ENCODE results near the gene IFNAR1.

DNA sequence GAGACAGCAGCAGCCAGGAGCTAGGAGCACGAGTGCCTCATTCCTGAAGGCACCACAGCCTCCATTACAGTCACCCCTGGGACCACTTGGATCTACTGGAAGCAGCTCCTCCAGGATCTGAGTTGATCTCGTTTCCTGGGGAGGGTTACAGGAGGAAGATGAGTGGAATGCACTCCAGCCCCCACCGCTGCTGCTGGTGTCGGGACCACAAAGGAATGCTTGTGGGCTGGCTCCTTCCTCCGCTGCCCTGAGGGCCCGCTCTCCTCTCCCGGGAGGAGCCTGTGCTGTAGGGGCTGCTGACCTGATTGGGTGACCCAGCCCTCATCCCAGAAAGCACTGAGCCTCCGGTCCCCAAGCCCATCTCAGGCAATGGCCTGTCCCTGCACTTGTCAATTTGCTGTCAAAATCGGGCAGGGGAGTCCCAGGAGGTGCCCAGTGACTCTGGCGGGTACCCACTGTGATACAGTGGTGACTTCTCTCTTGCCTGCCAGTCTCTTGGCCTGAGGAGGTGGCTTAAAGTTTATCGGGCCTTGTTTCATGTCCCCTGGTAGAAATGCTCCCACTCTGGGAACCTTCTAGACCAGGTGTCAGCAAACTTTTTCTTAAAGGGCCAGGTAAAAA is 35.5 kb upstream of the IFNAR1 start:
- TF ChIP-seq MAZ (IDR thresholded peaks at IDR 0.05; ENCODE audit: borderline replicate concordance, low read depth, low read length) = no peak
- TF ChIP-seq, protein P1, sequence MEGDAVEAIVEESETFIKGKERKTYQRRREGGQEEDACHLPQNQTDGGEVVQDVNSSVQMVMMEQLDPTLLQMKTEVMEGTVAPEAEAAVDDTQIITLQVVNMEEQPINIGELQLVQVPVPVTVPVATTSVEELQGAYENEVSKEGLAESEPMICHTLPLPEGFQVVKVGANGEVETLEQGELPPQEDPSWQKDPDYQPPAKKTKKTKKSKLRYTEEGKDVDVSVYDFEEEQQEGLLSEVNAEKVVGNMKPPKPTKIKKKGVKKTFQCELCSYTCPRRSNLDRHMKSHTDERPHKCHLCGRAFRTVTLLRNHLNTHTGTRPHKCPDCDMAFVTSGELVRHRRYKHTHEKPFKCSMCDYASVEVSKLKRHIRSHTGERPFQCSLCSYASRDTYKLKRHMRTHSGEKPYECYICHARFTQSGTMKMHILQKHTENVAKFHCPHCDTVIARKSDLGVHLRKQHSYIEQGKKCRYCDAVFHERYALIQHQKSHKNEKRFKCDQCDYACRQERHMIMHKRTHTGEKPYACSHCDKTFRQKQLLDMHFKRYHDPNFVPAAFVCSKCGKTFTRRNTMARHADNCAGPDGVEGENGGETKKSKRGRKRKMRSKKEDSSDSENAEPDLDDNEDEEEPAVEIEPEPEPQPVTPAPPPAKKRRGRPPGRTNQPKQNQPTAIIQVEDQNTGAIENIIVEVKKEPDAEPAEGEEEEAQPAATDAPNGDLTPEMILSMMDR (IDR thresholded peaks at IDR 0.05) = no peak
- TF ChIP-seq, protein P2, sequence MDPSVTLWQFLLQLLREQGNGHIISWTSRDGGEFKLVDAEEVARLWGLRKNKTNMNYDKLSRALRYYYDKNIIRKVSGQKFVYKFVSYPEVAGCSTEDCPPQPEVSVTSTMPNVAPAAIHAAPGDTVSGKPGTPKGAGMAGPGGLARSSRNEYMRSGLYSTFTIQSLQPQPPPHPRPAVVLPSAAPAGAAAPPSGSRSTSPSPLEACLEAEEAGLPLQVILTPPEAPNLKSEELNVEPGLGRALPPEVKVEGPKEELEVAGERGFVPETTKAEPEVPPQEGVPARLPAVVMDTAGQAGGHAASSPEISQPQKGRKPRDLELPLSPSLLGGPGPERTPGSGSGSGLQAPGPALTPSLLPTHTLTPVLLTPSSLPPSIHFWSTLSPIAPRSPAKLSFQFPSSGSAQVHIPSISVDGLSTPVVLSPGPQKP (IDR thresholded peaks at IDR 0.05; ENCODE audit: low read depth, low read length) = no peak
- TF ChIP-seq, protein P3, sequence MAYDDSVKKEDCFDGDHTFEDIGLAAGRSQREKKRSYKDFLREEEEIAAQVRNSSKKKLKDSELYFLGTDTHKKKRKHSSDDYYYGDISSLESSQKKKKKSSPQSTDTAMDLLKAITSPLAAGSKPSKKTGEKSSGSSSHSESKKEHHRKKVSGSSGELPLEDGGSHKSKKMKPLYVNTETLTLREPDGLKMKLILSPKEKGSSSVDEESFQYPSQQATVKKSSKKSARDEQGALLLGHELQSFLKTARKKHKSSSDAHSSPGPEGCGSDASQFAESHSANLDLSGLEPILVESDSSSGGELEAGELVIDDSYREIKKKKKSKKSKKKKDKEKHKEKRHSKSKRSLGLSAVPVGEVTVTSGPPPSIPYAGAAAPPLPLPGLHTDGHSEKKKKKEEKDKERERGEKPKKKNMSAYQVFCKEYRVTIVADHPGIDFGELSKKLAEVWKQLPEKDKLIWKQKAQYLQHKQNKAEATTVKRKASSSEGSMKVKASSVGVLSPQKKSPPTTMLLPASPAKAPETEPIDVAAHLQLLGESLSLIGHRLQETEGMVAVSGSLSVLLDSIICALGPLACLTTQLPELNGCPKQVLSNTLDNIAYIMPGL (CRISPR knock-in tag; IDR thresholded peaks at IDR 0.05; ENCODE audit: borderline replicate concordance) = no peak
- no peak for TF ChIP-seq RCOR1 (IDR thresholded peaks at IDR 0.05; ENCODE audit: low read depth, low read length)
- no peak for TF ChIP-seq POLR2AphosphoS2 (conservative IDR thresholded peaks at IDR 0.05; ENCODE audit: low read length)
- TF ChIP-seq, protein P4, sequence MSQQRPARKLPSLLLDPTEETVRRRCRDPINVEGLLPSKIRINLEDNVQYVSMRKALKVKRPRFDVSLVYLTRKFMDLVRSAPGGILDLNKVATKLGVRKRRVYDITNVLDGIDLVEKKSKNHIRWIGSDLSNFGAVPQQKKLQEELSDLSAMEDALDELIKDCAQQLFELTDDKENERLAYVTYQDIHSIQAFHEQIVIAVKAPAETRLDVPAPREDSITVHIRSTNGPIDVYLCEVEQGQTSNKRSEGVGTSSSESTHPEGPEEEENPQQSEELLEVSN (IDR thresholded peaks at IDR 0.05; ENCODE audit: borderline replicate concordance, low read depth) = no peak
- TF ChIP-seq ZC3H11A (IDR thresholded peaks at IDR 0.05) = no peak
- TF ChIP-seq CEBPB (IDR thresholded peaks at IDR 0.05) = no peak
- no peak for TF ChIP-seq POLR2A (IDR thresholded peaks at IDR 0.05; ENCODE audit: low read length)
- no peak for TF ChIP-seq NR3C1 (IDR thresholded peaks at IDR 0.05)
- TF ChIP-seq, protein P5, sequence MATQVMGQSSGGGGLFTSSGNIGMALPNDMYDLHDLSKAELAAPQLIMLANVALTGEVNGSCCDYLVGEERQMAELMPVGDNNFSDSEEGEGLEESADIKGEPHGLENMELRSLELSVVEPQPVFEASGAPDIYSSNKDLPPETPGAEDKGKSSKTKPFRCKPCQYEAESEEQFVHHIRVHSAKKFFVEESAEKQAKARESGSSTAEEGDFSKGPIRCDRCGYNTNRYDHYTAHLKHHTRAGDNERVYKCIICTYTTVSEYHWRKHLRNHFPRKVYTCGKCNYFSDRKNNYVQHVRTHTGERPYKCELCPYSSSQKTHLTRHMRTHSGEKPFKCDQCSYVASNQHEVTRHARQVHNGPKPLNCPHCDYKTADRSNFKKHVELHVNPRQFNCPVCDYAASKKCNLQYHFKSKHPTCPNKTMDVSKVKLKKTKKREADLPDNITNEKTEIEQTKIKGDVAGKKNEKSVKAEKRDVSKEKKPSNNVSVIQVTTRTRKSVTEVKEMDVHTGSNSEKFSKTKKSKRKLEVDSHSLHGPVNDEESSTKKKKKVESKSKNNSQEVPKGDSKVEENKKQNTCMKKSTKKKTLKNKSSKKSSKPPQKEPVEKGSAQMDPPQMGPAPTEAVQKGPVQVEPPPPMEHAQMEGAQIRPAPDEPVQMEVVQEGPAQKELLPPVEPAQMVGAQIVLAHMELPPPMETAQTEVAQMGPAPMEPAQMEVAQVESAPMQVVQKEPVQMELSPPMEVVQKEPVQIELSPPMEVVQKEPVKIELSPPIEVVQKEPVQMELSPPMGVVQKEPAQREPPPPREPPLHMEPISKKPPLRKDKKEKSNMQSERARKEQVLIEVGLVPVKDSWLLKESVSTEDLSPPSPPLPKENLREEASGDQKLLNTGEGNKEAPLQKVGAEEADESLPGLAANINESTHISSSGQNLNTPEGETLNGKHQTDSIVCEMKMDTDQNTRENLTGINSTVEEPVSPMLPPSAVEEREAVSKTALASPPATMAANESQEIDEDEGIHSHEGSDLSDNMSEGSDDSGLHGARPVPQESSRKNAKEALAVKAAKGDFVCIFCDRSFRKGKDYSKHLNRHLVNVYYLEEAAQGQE (IDR thresholded peaks at IDR 0.05) = no peak
- TF ChIP-seq JUNB (IDR thresholded peaks at IDR 0.05) = no peak
- TF ChIP-seq FOSL2 (IDR thresholded peaks at IDR 0.05) = no peak
- TF ChIP-seq FOSL2 (CRISPR knock-in tag; IDR thresholded peaks at IDR 0.05) = no peak
